SK-N-SH treated with all-trans-retinoic acid at 6 μM for 48 hours (cell line): Measurements from ENCODE around the gene KAT7.

Experiments
- ATAC-seq: fragments of 200-7000 bp; cut with Tn5 transposase; 3 replicates; pipeline ENCODE4 v1.9.1; 2020; ENCODE audit warnings: mild to moderate bottlenecking, moderate library complexity
- ARNTL ChIP-seq: fragments of 450-650 bp; formaldehyde crosslinking; IDR thresholded peaks from 2 replicates; pipeline ENCODE4 v1.5.0; 2020; ENCODE audit warnings: low read depth, mild to moderate bottlenecking, moderate library complexity, borderline replicate concordance
- BACH2 ChIP-seq: fragments of 250-450 bp; sonication (Bioruptor Pico); IDR thresholded peaks from 2 replicates; pipeline ENCODE4 v1.9.0; 2021; ENCODE audit warnings: mild to moderate bottlenecking, borderline replicate concordance
- CREB5 ChIP-seq: fragments of 250-450 bp; sonication (Bioruptor Pico); IDR thresholded peaks from 2 replicates; pipeline ENCODE4 v1.5.1; 2020; ENCODE audit warnings: low read depth, mild to moderate bottlenecking, moderate library complexity
- CSDC2 ChIP-seq: fragments of 250-450 bp; sonication (Bioruptor Pico); IDR thresholded peaks from 2 replicates; pipeline ENCODE4 v1.5.0; 2020; ENCODE audit warnings: mild to moderate bottlenecking, moderate library complexity
- CSRNP3 ChIP-seq: fragments of 250-450 bp; sonication (Bioruptor Pico); IDR thresholded peaks from 2 replicates; pipeline ENCODE4 v1.5.1; 2021; ENCODE audit warnings: mild to moderate bottlenecking, moderate library complexity
- ESRRG ChIP-seq: fragments of 250-450 bp; sonication (Bioruptor Pico); IDR thresholded peaks from 2 replicates; pipeline ENCODE4 v1.6.1; 2021; ENCODE audit warnings: mild to moderate bottlenecking
- GLIS3 ChIP-seq: fragments of 250-450 bp; sonication (Bioruptor Pico); IDR thresholded peaks from 2 replicates; pipeline ENCODE4 v1.5.0; 2020; ENCODE audit warnings: mild to moderate bottlenecking, moderate library complexity
- ISL1 ChIP-seq: fragments of 250-450 bp; sonication (Bioruptor Pico); IDR thresholded peaks from 2 replicates; pipeline ENCODE4 v2.1.2; 2022; ENCODE audit warnings: mild to moderate bottlenecking, moderate library complexity
- OSR1 ChIP-seq: fragments of 250-450 bp; sonication (Bioruptor Pico); IDR thresholded peaks from 2 replicates; pipeline ENCODE4 v1.8.0; 2022; ENCODE audit warnings: moderate library complexity, mild to moderate bottlenecking, inconsistent platforms
- PATZ1 ChIP-seq: fragments of 250-450 bp; sonication (Bioruptor Pico); IDR thresholded peaks from 2 replicates; pipeline ENCODE4 v1.8.0; 2020; ENCODE audit warnings: mild to moderate bottlenecking, moderate library complexity, borderline replicate concordance
- POU6F1 ChIP-seq: fragments of 250-450 bp; sonication (Bioruptor Pico); IDR thresholded peaks from 2 replicates; pipeline ENCODE4 v1.8.0; 2021; ENCODE audit warnings: low read depth, mild to moderate bottlenecking, moderate library complexity, borderline replicate concordance
- PPARA ChIP-seq: fragments of 250-450 bp; sonication (Bioruptor Pico); IDR thresholded peaks from 2 replicates; pipeline ENCODE4 v1.5.0; 2020; ENCODE audit warnings: mild to moderate bottlenecking, borderline replicate concordance
- RARB ChIP-seq: fragments of 250-450 bp; sonication (Bioruptor Pico); IDR thresholded peaks from 2 replicates; pipeline ENCODE4 v1.8.0; 2021; ENCODE audit warnings: mild to moderate bottlenecking, moderate library complexity
- SNAI2 ChIP-seq: fragments of 250-450 bp; sonication (Bioruptor Pico); IDR thresholded peaks from 2 replicates; pipeline ENCODE4 v1.5.0; 2020; ENCODE audit warnings: mild to moderate bottlenecking, moderate library complexity
- TCF4 ChIP-seq: fragments of 250-450 bp; sonication (Bioruptor Pico); IDR thresholded peaks from 2 replicates; pipeline ENCODE4 v1.8.0; 2021; ENCODE audit warnings: mild to moderate bottlenecking, moderate library complexity, borderline replicate concordance
- TOX ChIP-seq: fragments of 250-450 bp; sonication (Bioruptor Pico); IDR thresholded peaks from 2 replicates; pipeline ENCODE4 v1.8.0; 2021; ENCODE audit warnings: mild to moderate bottlenecking, moderate library complexity, borderline replicate concordance
- TSHZ2 ChIP-seq: fragments of 250-450 bp; sonication (Bioruptor Pico); IDR thresholded peaks from 2 replicates; pipeline ENCODE4 v1.5.0; 2020; ENCODE audit warnings: mild to moderate bottlenecking, moderate library complexity
- ZC3H10 ChIP-seq: fragments of 250-450 bp; sonication (Bioruptor Pico); IDR thresholded peaks from 2 replicates; pipeline ENCODE4 v1.5.1; 2021; ENCODE audit warnings: mild to moderate bottlenecking, moderate library complexity
- ZFP3 ChIP-seq: fragments of 250-450 bp; sonication (Bioruptor Pico); IDR thresholded peaks from 2 replicates; pipeline ENCODE4 v1.5.0; 2020; ENCODE audit warnings: mild to moderate bottlenecking, moderate library complexity
- ZFP30 ChIP-seq: fragments of 450-650 bp; formaldehyde crosslinking; IDR thresholded peaks from 2 replicates; pipeline ENCODE4 v1.5.0; 2022; ENCODE audit warnings: mild to moderate bottlenecking, moderate library complexity
- ZNF565 ChIP-seq: fragments of 450-650 bp; formaldehyde crosslinking; conservative IDR thresholded peaks from 2 replicates; pipeline ENCODE4 v1.5.0; 2020; ENCODE audit warnings: low read depth, mild to moderate bottlenecking, moderate library complexity
- ZNF70 ChIP-seq: fragments of 450-650 bp; formaldehyde crosslinking; IDR thresholded peaks from 2 replicates; pipeline ENCODE4 v1.5.0; 2020; ENCODE audit warnings: mild to moderate bottlenecking, moderate library complexity
- ZNF8 ChIP-seq: fragments of 450-650 bp; formaldehyde crosslinking; IDR thresholded peaks from 2 replicates; pipeline ENCODE4 v1.5.0; 2020; ENCODE audit warnings: mild to moderate bottlenecking, moderate library complexity

Gene KAT7

GRCh38 chr17:49866882-49867413, 78.5 kb downstream of the KAT7 start (continued):
- TF ChIP-seq TSHZ2 = no peak
- TF ChIP-seq, all 23 proteins: peak for 0

- no peak for ATAC-seq
These were observed 80.5 kb downstream of the KAT7 start for GRCh38 chr17:49869038-49869374.

GRCh38 chr17:49870298-49870697, 81.8 kb downstream of the KAT7 start:
- ATAC-seq = no peak
- TF ChIP-seq BACH2 (CRISPR knock-in tag) (no peak), ESRRG (CRISPR knock-in tag) (no peak), CSRNP3 (CRISPR knock-in tag) (no peak), ZFP30 (no peak), PATZ1 (CRISPR knock-in tag) (no peak), ZNF8 (CRISPR knock-in tag) (no peak), RARB (CRISPR knock-in tag) (no peak), ZNF565 (CRISPR knock-in tag) (no peak), TCF4 (no peak), ZFP3 (no peak), ISL1 (CRISPR knock-in tag) (no peak), ZC3H10 (CRISPR knock-in tag) (no peak), POU6F1 (CRISPR knock-in tag) (no peak), ARNTL (no peak), CSDC2 (no peak), GLIS3 (CRISPR knock-in tag) (no peak)

More at GRCh38 chr17:49869038-49869374, 80.5 kb downstream of the KAT7 start:
- TF ChIP-seq CSRNP3 (CRISPR knock-in tag) = no peak

GRCh38 chr17:49871211-49871610, 82.7 kb downstream of the KAT7 start:
- ATAC-seq = no peak
- TF ChIP-seq TOX (CRISPR knock-in tag) = no peak
- no peak for TF ChIP-seq CREB5 (CRISPR knock-in tag)
- TF ChIP-seq PPARA = no peak
- no peak for TF ChIP-seq ZNF565 (CRISPR knock-in tag)
- TF ChIP-seq SNAI2 (CRISPR knock-in tag) = no peak
- no peak for TF ChIP-seq OSR1 (CRISPR knock-in tag)
- TF ChIP-seq CSRNP3 (CRISPR knock-in tag) = no peak
- no peak for TF ChIP-seq ESRRG (CRISPR knock-in tag)
- TF ChIP-seq POU6F1 (CRISPR knock-in tag) = no peak
- TF ChIP-seq ZNF70 = no peak
